Dedifferentiated amniotic fluid mesenchymal stem cell (primary cell): ENCODE measurements around the gene DUSP15.

Experiments
- DNase-seq: peaks from one replicate; pipeline ENCODE4 v3.0.0-alpha.2; 2016; ENCODE audit errors: extremely low spot score

The DUSP15 gene

GRCh38 chr20:31860390-31861134 lies 9.8 kb downstream of the DUSP15 start:
- DNase-seq: no peak

GRCh38 chr20:31859998-31860380 lies 10.3 kb downstream of the DUSP15 start:
- no peak for DNase-seq

GRCh38 chr20:31859266-31859997 lies 10.9 kb downstream of the DUSP15 start:
- DNase-seq: no peak

- no peak for DNase-seq
These were observed 11.6 kb downstream of the DUSP15 start for GRCh38 chr20:31858760-31859083.

GRCh38 chr20:31857861-31858759 lies 12.2 kb downstream of the DUSP15 start:
- no peak for DNase-seq

GRCh38 chr20:31856516-31856915 lies 13.8 kb downstream of the DUSP15 start:
- no peak for DNase-seq

- DNase-seq: no peak
These were observed 16.8 kb downstream of the DUSP15 start for GRCh38 chr20:31853481-31853880.

- DNase-seq: no peak
These were observed 18.9 kb downstream of the DUSP15 start for GRCh38 chr20:31851240-31851955.

GRCh38 chr20:31849306-31849930 lies 20.9 kb downstream of the DUSP15 start:
- no peak for DNase-seq

- DNase-seq: no peak
These were observed 22.0 kb downstream of the DUSP15 start for GRCh38 chr20:31848088-31848999.

GRCh38 chr20:31846793-31847138 lies 23.6 kb downstream of the DUSP15 start:
- DNase-seq: no peak

GRCh38 chr20:31845300-31845863 lies 24.9 kb downstream of the DUSP15 start, which contains the start of gene FOXS1:
Gene FOXS1, minus strand, starts transcription at chr20:31845604. Its CDS starts 62 bp downstream, at chr20:31845542.
- no peak for DNase-seq

GRCh38 chr20:31844737-31845299 lies 25.5 kb downstream of the DUSP15 start:
- no peak for DNase-seq

- no peak for DNase-seq
These were observed 26.4 kb downstream of the DUSP15 start for GRCh38 chr20:31843881-31844280.

GRCh38 chr20:31843288-31843687 lies 27.0 kb downstream of the DUSP15 start:
- no peak for DNase-seq

GRCh38 chr20:31842471-31843157 lies 27.7 kb downstream of the DUSP15 start:
- DNase-seq: no peak

- DNase-seq: no peak
These were observed 28.4 kb downstream of the DUSP15 start for GRCh38 chr20:31841928-31842327.

GRCh38 chr20:31840906-31841816 lies 29.2 kb downstream of the DUSP15 start:
- no peak for DNase-seq
